ENCODE data around the gene WDR89.

The WDR89 gene, protein sequence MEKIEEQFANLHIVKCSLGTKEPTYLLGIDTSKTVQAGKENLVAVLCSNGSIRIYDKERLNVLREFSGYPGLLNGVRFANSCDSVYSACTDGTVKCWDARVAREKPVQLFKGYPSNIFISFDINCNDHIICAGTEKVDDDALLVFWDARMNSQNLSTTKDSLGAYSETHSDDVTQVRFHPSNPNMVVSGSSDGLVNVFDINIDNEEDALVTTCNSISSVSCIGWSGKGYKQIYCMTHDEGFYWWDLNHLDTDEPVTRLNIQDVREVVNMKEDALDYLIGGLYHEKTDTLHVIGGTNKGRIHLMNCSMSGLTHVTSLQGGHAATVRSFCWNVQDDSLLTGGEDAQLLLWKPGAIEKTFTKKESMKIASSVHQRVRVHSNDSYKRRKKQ

DNA sequence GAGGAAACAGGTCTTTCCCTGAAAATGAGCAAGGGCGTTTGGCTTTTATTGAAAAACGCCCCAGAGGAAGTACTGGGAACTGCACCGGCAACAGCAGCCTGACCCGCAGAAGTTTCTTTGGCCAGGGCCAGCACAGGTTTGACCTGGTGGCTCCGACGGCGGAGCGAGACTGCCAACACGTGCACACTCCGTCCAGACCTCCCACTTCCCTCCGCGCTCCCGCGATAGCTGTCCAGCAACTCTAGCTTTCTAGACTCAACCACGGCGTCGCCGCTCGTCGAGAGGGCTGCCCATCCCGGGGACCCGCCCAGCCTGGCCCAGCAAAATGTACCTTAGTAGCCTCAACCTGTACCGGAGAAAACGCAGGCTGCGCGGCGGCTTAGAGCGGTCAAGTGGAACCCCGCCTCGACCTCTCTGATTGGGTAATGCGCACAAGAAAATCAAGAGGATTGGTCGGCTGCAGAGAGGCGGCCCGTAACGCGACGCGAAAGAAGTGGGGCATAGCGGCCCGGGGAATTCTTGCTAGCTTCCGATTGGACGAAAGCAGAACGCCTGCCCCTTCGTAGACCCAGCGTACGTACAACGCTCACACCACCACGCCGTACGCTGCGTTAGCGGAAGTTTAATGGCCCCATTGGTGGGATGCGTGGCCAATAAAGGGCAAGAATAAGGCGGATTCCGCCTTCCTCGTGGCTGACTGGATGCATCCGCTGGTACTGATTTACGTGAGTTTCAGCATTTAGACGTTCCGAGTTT lies at the start of gene WDR89:
Gene WDR89 (minus strand): TSS at position 399 of the 756 bp plus-strand sequence. CDS start 41,929 bp downstream, outside the sequence.
- Histone ChIP-seq H3K9me3 (ENCODE audit: low read length) (peaks cover 4% of the 10 kb centered on the region), H3K4me3 (ENCODE audit: low read length) (peak within 1 kb of the TSS; percentile 73), H3K4me1 (ENCODE audit: insufficient read depth, low read length) (peaks cover 7% of the 10 kb centered on the region), H3K36me3 (ENCODE audit: insufficient read depth, low read length) (peaks cover 7% of the 10 kb centered on the region), H2AFZ (ENCODE audit: low read depth, low read length) (peak within 1 kb of the TSS; percentile 63), H3K27me3 (ENCODE audit: insufficient read depth, low read length) (no peaks in the 10 kb centered on the region)

DNA sequence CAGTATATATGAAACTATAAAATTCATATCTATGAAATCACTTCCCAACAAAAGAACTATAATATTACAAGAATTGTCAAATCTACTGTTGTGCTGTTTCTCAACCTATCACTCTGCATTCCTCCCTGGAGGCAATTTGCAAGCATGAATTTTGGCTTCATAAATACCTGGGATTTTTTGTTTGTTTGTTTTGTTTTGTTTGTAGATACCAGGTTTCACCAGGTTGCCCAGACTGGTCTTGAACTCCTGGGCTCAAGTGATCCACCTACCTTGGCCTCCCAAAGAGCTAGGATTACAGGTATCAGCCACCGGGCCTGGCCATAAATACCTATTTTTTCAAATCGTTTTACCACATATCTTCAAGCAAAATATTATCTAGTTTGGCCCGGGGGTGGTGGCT lies 47.5 kb upstream of the WDR89 start:
- Histone ChIP-seq H3K4me3 (ENCODE audit: low read length) (no peak overlapping the region), H3K4me1 (ENCODE audit: insufficient read depth, low read length) (no peaks in the 10 kb centered on the region), H3K9me3 (ENCODE audit: low read length) (no peaks in the 10 kb centered on the region), H3K27me3 (ENCODE audit: insufficient read depth, low read length) (no peaks in the 10 kb centered on the region), H3K36me3 (ENCODE audit: insufficient read depth, low read length) (no peaks in the 10 kb centered on the region), H2AFZ (ENCODE audit: low read depth, low read length) (no peak overlapping the region)

DNA sequence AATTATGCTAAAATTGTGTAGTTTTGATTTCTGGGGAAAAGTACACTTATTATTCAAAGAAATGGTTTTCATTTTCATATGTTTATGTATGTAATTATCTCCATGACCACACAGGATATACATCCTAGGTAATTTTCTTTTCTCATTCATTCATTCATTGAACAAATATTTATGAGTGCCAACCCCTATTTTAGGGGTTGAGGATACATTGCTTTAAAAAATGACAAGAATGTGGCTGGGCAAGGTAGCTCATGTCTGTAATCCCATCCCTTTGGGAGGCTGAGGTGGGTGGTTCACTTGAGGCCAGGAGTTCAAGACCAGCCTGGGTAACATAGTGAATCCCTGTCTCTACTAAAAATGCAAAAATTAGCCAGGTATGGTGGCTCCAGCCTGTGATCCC lies 45.3 kb upstream of the WDR89 start:
- no peaks in the 10 kb centered on the region for H3K4me1 ChIP-seq (ENCODE audit: insufficient read depth, low read length)
- H3K9me3 ChIP-seq (ENCODE audit: low read length): no peaks in the 10 kb centered on the region
- H3K36me3 ChIP-seq (ENCODE audit: insufficient read depth, low read length): no peaks in the 10 kb centered on the region
- H3K4me3 ChIP-seq (ENCODE audit: low read length): no peak overlapping the region
- H2AFZ ChIP-seq (ENCODE audit: low read depth, low read length): no peak overlapping the region
- no peaks in the 10 kb centered on the region for H3K27me3 ChIP-seq (ENCODE audit: insufficient read depth, low read length)

DNA sequence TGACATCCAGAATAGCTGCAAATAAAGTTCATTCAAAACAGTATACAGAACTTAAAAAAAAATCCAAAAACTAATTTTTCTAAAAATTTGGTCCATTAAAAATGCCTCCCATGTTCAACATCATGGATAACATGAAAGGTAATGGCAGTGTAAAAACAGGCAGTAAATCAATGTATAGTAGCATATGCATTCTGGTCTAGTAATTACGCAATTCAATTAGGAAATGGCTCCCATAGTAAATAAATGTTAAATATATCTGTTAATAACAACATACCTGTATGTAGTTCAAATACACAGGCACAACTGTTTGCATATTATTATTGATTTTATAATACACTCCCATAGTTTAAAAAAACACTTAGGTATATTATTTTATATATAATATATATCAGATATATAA lies 43.7 kb upstream of the WDR89 start:
- Histone ChIP-seq H3K4me3 (ENCODE audit: low read length) (no peak overlapping the region), H2AFZ (ENCODE audit: low read depth, low read length) (no peak overlapping the region), H3K36me3 (ENCODE audit: insufficient read depth, low read length) (no peaks in the 10 kb centered on the region), H3K4me1 (ENCODE audit: insufficient read depth, low read length) (no peaks in the 10 kb centered on the region), H3K27me3 (ENCODE audit: insufficient read depth, low read length) (no peaks in the 10 kb centered on the region), H3K9me3 (ENCODE audit: low read length) (no peaks in the 10 kb centered on the region)

DNA sequence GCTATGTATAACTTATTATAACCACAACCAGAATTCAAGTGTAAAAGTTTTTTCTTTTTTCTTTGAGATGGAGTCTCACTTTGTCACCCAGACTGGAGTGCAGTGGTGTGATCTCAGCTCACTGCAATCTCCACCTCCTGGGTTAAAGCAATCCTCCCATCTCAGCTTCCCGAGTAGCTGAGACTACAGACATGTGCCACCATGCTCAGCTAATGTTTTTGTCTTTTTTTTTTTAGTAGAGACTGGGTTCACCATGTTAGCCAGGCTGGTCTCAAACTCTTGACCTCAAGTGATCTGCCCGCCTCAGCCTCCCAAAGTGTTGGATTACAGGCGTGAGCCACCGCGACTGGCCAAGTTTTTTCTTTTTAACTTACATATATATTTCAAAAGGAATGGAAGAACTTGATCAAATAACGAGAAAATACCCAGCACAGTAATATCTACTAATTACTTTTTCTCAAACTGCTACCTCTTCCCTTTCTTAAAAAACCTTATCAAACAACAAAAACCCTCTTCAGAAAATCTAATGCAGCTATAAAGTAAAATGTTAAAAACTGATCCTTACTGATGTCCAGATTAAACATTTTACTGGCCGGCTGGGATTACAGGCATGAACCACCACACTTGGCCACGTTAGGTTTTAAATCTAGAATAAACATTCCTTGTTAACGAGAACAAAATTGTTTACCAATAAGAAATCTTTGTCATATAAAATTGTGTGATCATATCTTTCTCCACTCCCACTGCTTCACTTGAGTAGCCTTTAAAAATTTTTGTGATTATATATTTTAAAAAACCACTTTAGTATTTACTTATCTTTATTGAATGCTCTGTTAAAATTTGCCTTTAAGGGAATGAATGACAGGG lies 41.3 kb upstream of the WDR89 start:
- Histone ChIP-seq H3K36me3 (ENCODE audit: insufficient read depth, low read length) (no peaks in the 10 kb centered on the region), H3K4me3 (ENCODE audit: low read length) (no peak overlapping the region), H2AFZ (ENCODE audit: low read depth, low read length) (no peak overlapping the region), H3K4me1 (ENCODE audit: insufficient read depth, low read length) (no peaks in the 10 kb centered on the region), H3K27me3 (ENCODE audit: insufficient read depth, low read length) (no peaks in the 10 kb centered on the region), H3K9me3 (ENCODE audit: low read length) (no peaks in the 10 kb centered on the region)

DNA sequence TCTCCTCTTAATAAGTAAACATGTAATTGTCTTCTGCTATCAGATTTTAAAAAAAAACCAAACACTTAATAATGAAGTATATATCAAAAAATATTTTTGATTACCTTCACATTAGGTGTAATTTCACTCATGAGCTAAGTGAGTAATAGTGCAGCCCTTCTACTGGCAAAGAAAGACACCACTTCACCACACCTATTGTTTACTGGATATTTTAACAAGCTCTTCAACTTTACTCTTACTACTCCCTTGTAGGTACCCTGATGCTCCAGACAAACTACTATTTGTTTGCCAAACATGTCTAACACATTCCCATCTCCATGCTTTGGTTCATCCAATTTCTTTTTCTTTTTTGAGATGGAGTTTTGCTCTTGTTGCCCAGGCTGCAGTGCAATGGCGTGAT lies 36.9 kb upstream of the WDR89 start:
- H3K9me3 ChIP-seq (ENCODE audit: low read length): no peaks in the 10 kb centered on the region
- H3K27me3 ChIP-seq (ENCODE audit: insufficient read depth, low read length): no peaks in the 10 kb centered on the region
- H3K4me3 ChIP-seq (ENCODE audit: low read length): no peak overlapping the region
- no peaks in the 10 kb centered on the region for H3K36me3 ChIP-seq (ENCODE audit: insufficient read depth, low read length)
- H2AFZ ChIP-seq (ENCODE audit: low read depth, low read length): no peak overlapping the region
- H3K4me1 ChIP-seq (ENCODE audit: insufficient read depth, low read length): no peaks in the 10 kb centered on the region

DNA sequence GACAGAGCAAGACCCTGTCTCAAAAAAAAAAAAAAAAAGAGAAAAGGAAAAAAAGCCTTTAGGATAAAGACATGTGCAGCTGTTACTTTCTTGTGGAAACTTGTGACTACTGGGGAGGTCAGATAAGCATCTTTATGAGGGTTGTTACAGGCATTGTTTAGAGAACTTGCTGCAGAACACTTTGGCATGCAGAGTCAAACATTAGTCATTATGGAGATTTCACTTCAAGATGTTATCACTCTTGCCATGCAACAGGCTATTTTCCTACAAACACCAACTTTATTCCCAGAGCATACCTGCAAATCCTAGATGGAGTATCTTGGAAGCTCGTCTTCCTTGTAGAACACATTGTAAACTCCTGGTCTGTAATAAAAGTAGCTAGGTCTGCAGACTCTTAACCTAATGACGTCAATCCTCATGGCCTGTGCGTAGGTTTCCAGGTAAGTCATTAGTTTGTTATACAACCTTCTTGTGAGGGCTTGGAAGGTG lies 36.3 kb upstream of the WDR89 start:
- H3K9me3 ChIP-seq (ENCODE audit: low read length): no peaks in the 10 kb centered on the region
- H2AFZ ChIP-seq (ENCODE audit: low read depth, low read length): no peak overlapping the region
- no peaks in the 10 kb centered on the region for H3K27me3 ChIP-seq (ENCODE audit: insufficient read depth, low read length)
- no peaks in the 10 kb centered on the region for H3K4me1 ChIP-seq (ENCODE audit: insufficient read depth, low read length)
- no peaks in the 10 kb centered on the region for H3K36me3 ChIP-seq (ENCODE audit: insufficient read depth, low read length)
- no peak overlapping the region for H3K4me3 ChIP-seq (ENCODE audit: low read length)

DNA sequence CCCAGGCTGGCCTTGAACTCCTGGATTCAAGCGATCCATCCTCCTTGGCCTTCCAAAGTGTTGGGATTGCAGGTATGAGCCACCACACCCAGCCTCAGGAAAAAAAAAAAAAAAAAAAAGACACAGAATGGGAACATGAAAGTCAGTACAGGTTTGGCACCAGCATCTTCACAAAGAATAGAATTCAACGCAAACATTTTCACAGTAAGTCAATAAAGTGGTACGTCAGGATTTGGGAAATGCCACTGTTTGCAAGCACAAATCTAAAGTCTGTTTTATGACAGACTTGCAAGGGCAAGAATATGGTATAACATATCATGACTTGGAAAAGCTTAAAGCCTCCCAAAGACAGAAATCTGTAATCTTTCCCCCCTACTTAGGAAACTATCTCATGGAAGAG lies 34.9 kb upstream of the WDR89 start:
- Histone ChIP-seq H3K9me3 (ENCODE audit: low read length) (no peaks in the 10 kb centered on the region), H2AFZ (ENCODE audit: low read depth, low read length) (no peak overlapping the region), H3K27me3 (ENCODE audit: insufficient read depth, low read length) (no peaks in the 10 kb centered on the region), H3K4me3 (ENCODE audit: low read length) (no peak overlapping the region), H3K36me3 (ENCODE audit: insufficient read depth, low read length) (no peaks in the 10 kb centered on the region), H3K4me1 (ENCODE audit: insufficient read depth, low read length) (no peaks in the 10 kb centered on the region)

DNA sequence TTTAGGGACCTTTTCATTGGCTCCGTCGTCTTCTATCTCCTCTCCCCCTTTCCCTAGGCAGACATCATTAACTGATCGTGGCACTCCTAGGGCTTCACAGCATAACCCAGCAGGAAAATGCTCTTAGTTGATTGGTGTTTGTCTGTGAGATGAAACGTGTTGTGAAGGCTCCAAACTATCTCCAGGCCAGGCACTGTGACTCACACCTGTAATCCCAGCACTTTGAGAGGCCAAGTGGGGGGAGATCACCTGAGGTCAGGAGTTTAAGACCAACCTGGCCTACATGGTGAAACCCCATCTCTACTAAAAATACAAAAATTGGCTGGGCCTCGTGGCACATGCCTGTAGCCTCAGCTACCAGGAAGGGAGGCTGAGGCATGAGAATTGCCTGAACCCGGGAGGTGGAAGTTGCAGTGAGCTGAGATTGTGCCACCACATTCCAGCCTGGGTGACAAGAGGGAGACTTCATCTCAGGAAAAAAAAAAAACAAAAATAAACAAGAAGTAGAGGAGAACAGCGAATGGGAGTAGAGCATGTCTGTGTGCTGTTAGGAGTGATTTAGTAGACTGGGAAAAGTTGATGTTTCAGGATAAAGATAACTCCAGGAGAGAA lies 32.3 kb upstream of the WDR89 start:
- Histone ChIP-seq H3K9me3 (ENCODE audit: low read length) (no peaks in the 10 kb centered on the region), H3K36me3 (ENCODE audit: insufficient read depth, low read length) (no peaks in the 10 kb centered on the region), H2AFZ (ENCODE audit: low read depth, low read length) (no peak overlapping the region), H3K4me1 (ENCODE audit: insufficient read depth, low read length) (no peaks in the 10 kb centered on the region), H3K27me3 (ENCODE audit: insufficient read depth, low read length) (no peaks in the 10 kb centered on the region), H3K4me3 (ENCODE audit: low read length) (no peak overlapping the region)

DNA sequence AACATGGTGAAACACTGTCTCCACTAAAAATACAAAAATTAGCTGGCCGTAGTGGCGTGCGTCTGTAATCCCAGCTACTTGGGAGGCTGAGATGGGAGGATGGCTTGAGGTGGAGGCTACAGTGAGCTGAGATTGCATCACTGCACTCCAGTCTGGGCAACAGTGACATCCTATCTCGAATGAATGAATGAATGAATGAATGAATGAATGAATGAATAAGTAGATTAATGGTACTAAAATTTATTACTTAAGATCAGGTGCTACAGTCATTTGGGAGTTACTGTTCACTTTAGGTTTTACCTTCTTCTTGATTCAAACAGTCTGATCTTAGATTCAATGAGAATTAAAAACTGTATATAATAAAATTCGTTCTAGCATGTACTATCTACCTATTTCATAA lies 31.6 kb upstream of the WDR89 start:
- Histone ChIP-seq H2AFZ (ENCODE audit: low read depth, low read length) (no peak overlapping the region), H3K4me1 (ENCODE audit: insufficient read depth, low read length) (no peaks in the 10 kb centered on the region), H3K27me3 (ENCODE audit: insufficient read depth, low read length) (no peaks in the 10 kb centered on the region), H3K4me3 (ENCODE audit: low read length) (no peak overlapping the region), H3K36me3 (ENCODE audit: insufficient read depth, low read length) (no peaks in the 10 kb centered on the region), H3K9me3 (ENCODE audit: low read length) (no peaks in the 10 kb centered on the region)

DNA sequence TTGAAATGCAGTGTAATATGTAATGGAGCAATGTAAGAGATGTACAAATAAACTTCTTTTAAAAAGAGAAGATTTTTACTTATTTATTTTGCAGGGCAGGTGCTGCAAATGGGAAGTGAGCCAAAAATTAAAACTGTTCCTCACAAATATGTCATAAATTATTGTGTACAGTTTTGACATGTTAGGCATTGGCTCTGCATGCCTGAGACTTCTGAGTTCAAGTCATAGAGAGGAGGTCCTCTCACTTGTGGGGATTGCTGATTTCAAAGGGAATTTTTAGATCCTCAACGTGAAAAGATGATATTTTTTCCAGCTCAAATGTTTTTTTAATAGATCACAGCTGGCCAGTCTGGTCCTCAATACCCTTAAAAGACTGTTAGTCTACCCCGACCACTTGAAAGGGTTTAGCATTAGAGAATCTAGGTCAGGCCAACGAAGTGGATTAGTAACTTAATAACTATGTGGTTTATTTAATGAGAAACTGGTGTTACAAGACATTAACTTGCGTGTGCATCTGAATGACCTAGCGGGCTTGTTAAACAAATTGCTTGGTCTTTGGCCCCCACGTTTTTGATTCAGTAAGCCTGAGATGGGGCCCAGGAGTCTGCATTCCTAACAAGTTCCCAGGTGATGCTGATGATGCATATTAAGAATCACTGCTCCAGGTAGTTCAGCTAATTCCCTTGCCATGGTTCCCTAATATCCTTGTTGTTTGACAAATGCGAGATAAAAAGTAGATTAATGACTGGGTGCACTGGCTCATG lies 30.9 kb upstream of the WDR89 start:
- Histone ChIP-seq H3K36me3 (ENCODE audit: insufficient read depth, low read length) (no peaks in the 10 kb centered on the region), H3K27me3 (ENCODE audit: insufficient read depth, low read length) (no peaks in the 10 kb centered on the region), H2AFZ (ENCODE audit: low read depth, low read length) (no peak overlapping the region), H3K4me1 (ENCODE audit: insufficient read depth, low read length) (no peaks in the 10 kb centered on the region), H3K9me3 (ENCODE audit: low read length) (no peaks in the 10 kb centered on the region), H3K4me3 (ENCODE audit: low read length) (no peak overlapping the region)

DNA sequence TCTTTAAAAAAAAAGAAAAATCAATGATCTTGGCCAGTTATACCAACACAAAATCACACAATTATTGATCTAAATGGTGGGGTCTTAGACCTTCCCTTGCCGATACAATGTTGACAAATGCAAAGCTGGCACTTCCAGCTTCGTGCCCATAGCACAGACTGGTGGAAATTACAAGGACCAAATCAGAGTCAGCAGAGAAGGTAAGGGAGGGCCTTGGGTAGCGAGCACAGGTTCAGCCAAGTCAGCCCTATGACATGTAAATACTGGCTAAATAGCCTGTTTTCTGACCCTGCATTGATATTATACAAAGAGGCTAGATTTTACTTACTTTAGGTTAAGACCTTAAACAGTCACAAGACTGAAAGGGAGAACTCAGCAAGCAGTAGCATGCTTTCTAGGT lies 30.3 kb upstream of the WDR89 start:
- H3K4me3 ChIP-seq (ENCODE audit: low read length): no peak overlapping the region
- H3K27me3 ChIP-seq (ENCODE audit: insufficient read depth, low read length): no peaks in the 10 kb centered on the region
- H3K9me3 ChIP-seq (ENCODE audit: low read length): no peaks in the 10 kb centered on the region
- H3K4me1 ChIP-seq (ENCODE audit: insufficient read depth, low read length): no peaks in the 10 kb centered on the region
- H2AFZ ChIP-seq (ENCODE audit: low read depth, low read length): no peak overlapping the region
- no peaks in the 10 kb centered on the region for H3K36me3 ChIP-seq (ENCODE audit: insufficient read depth, low read length)
